ENCODE measurements around the gene B4GALT1. TPM values are rescaled to one million over a fixed set of nuclear protein-coding genes. Genes with fewer than 3 reads are reported as not detected.

The B4GALT1 gene
- total RNA-seq, 1 donor from 2014 or later: 7.5 TPM

DNA sequence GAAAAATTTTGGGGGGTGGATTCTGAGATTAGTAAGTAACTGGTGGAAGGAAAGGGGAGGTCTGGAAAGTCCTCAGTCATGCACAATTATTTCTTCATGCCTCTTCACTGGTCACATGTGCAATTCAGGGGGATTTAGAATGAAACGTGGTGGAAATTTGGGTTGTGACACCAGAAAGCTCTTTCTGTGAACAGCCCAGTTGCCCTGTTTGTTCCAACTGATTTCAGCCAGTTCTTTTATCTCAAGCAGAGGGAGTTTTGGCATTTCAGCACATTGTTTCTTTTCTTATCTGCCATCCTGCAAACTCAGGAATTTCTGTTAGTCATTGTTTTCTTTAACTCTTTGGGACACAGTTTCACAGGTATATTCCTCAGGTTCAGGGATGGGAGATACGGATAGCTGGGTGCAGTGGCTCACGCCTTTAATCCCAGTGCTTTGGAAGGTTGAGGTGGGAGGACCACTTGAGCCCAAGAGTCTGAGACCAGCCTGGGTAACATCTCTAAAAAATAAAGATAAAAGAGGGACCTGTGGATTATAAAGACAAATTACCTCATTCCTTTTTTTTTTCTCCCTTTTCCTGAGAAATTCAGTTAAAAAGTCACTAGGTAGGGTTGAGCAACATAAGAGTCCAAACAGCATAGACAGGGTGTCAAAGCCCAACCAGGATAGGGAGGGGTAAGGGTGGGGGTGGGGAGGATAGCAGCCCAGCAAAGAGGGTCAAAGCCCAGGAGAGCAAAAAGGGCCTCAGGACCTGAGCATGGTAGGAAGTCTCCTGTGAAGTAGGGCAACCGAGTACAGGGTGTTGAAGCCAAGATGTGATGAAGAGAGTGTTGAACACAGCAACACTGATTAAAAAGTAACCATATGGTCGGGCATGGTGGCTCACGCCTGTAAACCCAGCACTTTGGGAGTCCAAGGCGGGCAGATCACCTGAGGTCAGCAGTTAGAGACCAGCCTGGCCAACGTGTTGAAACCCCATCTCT, 5.4 kb upstream of the B4GALT1 start:
- Histone ChIP-seq H3K4me2 (no peak overlapping the region), H3K27ac (no peak overlapping the region), H3K9me3 (ENCODE audit: low read depth) (no peaks in the 10 kb centered on the region), H4K20me1 (ENCODE audit: low read depth) (no peaks in the 10 kb centered on the region), H3K4me1 (no peaks in the 10 kb centered on the region), H3F3A (ENCODE audit: low read depth) (peaks cover 4% of the 10 kb centered on the region), H2AFZ (replicated peaks) (no peak overlapping the region), H3K79me2 (ENCODE audit: low read depth) (no peaks in the 10 kb centered on the region), H3K4me3 (no peak overlapping the region), H3K27me3 (peaks cover 20% of the 10 kb centered on the region), H3K36me3 (no peaks in the 10 kb centered on the region), H3K9ac (no peak overlapping the region)
- H3K27me3 Mint-ChIP-seq (ENCODE audit: insufficient read depth, low read depth): peaks cover 12% of the 10 kb centered on the region
- no peaks in the 10 kb centered on the region for H3K9me3 Mint-ChIP-seq
- H3K36me3 Mint-ChIP-seq: no peaks in the 10 kb centered on the region
- no peak overlapping the region for H3K4me3 Mint-ChIP-seq
- no peak overlapping the region for H3K27ac Mint-ChIP-seq
- peaks cover 13% of the 10 kb centered on the region for H3K4me1 Mint-ChIP-seq
- TF ChIP-seq EZH2 (IDR thresholded peaks at IDR 0.05) (no peak), EZH2phosphoT487 (IDR thresholded peaks at IDR 0.05) (no peak)
- TF ChIP-seq, protein P1, sequence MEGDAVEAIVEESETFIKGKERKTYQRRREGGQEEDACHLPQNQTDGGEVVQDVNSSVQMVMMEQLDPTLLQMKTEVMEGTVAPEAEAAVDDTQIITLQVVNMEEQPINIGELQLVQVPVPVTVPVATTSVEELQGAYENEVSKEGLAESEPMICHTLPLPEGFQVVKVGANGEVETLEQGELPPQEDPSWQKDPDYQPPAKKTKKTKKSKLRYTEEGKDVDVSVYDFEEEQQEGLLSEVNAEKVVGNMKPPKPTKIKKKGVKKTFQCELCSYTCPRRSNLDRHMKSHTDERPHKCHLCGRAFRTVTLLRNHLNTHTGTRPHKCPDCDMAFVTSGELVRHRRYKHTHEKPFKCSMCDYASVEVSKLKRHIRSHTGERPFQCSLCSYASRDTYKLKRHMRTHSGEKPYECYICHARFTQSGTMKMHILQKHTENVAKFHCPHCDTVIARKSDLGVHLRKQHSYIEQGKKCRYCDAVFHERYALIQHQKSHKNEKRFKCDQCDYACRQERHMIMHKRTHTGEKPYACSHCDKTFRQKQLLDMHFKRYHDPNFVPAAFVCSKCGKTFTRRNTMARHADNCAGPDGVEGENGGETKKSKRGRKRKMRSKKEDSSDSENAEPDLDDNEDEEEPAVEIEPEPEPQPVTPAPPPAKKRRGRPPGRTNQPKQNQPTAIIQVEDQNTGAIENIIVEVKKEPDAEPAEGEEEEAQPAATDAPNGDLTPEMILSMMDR (IDR thresholded peaks at IDR 0.05): no peak
- no peak for DNase-seq (ENCODE audit: low spot score)

DNA sequence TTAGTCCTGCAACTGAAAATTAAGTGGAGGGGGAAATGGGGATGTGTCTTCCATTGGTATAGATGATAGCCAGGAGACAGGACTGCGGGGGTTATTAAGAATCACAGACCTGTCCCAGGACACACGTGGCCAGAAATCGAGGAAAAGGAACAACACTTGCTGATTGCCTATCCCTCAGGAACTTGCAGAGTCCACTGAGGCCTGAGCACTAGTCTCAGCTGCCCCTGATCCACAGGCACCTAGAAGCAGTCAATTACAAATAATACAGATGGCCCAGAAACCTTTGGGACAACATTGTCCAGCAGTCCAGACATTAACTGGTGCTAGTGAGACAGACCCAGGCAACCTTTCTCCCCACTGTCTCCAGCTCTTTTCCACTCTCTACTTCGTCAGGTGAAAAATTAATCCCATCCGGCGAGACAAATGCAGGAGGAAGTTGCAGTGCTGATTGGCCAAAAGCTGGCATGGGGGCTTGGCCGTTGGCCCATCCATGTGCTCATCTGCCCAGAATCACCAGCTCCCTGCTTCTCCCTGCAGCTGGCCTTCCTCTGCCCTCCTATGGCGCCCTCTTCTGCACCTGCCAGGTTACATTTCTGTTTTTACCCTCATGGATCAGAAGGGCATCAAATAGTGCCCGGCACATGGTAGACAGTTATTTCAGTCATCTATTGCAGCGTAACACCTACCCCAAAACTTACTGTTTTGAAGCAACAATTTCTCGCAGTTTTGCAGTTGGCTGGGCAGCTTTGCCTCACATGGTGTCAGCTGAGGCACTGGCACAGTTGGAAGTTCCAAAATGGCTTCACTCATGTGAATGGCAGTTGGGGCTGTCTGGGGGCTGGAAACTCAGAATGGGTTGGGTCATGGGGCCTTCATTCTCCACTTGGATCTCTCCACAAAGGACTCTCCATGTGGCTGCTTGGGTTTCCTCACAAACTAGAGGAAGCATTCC, 3.6 kb upstream of the B4GALT1 start:
- no peaks in the 10 kb centered on the region for H3K9me3 Mint-ChIP-seq
- Histone ChIP-seq H3F3A (ENCODE audit: low read depth) (peaks cover 14% of the 10 kb centered on the region), H3K9me3 (ENCODE audit: low read depth) (no peaks in the 10 kb centered on the region), H3K27me3 (peaks cover 30% of the 10 kb centered on the region), H3K4me3 (no peak overlapping the region), H3K79me2 (ENCODE audit: low read depth) (no peaks in the 10 kb centered on the region), H4K20me1 (ENCODE audit: low read depth) (peaks cover 2% of the 10 kb centered on the region), H3K36me3 (no peaks in the 10 kb centered on the region), H3K4me1 (peaks cover 4% of the 10 kb centered on the region), H3K4me2 (no peak overlapping the region), H3K9ac (no peak overlapping the region), H2AFZ (replicated peaks) (no peak overlapping the region), H3K27ac (no peak overlapping the region)
- H3K4me3 Mint-ChIP-seq: no peak overlapping the region
- no peaks in the 10 kb centered on the region for H3K36me3 Mint-ChIP-seq
- peaks cover 18% of the 10 kb centered on the region for H3K4me1 Mint-ChIP-seq
- H3K27ac Mint-ChIP-seq: peak overlapping the region; percentile 4
- peak; percentile 44 for DNase-seq (ENCODE audit: low spot score)
- peaks cover 12% of the 10 kb centered on the region for H3K27me3 Mint-ChIP-seq (ENCODE audit: insufficient read depth, low read depth)
- TF ChIP-seq, protein P1 (IDR thresholded peaks at IDR 0.05): peak; percentile 42
- no peak for TF ChIP-seq EZH2 (IDR thresholded peaks at IDR 0.05)

DNA sequence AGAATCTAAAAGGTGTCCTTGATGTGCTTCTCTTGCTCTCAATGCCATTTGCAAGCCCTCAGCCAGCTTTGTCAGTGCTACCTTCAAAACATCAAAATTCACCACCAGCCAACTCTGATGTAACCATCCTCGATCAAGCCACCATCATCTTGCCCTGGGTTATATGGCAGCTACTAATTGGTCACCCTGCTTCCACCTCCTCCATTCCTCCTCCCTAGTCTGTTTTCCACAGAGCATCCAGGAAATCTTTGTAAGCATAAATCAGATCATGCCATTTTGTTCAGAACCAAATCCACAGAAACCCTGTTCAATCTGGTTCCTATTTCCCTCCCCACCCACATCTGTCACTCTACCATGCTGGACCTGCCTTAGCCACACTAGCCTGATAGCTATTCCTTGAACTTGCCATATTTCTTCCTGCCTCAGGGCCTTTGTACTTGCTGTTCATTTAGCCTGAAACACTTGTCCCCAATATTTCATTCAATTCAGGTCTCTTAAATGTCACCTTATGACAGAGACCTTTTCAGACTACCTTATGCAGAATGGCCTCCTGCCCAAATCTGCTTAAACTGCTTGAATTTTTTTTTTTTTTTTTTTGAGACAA, 1.9 kb upstream of the B4GALT1 start:
- DNase-seq (ENCODE audit: low spot score): no peak
- Mint-ChIP-seq H3K27ac (no peak overlapping the region), H3K27me3 (ENCODE audit: insufficient read depth, low read depth) (peaks cover 12% of the 10 kb centered on the region), H3K4me3 (peak overlapping the region; percentile 48), H3K4me1 (peaks cover 31% of the 10 kb centered on the region), H3K36me3 (no peaks in the 10 kb centered on the region), H3K9me3 (no peaks in the 10 kb centered on the region)
- TF ChIP-seq EZH2 (IDR thresholded peaks at IDR 0.05) (no peak), EZH2phosphoT487 (IDR thresholded peaks at IDR 0.05) (no peak)
- TF ChIP-seq, protein P1 (IDR thresholded peaks at IDR 0.05): no peak
- H3K4me2 ChIP-seq: no peak overlapping the region
- H3K9me3 ChIP-seq (ENCODE audit: low read depth): no peaks in the 10 kb centered on the region
- peaks cover 9% of the 10 kb centered on the region for H3K4me1 ChIP-seq
- peaks cover 43% of the 10 kb centered on the region for H3K27me3 ChIP-seq
- no peak overlapping the region for H3K9ac ChIP-seq
- no peak overlapping the region for H2AFZ ChIP-seq (replicated peaks)
- H3K4me3 ChIP-seq: no peak overlapping the region
- H3K36me3 ChIP-seq: no peaks in the 10 kb centered on the region
- H3K27ac ChIP-seq: no peak overlapping the region
- peaks cover 7% of the 10 kb centered on the region for H4K20me1 ChIP-seq (ENCODE audit: low read depth)
- H3F3A ChIP-seq (ENCODE audit: low read depth): peaks cover 14% of the 10 kb centered on the region
- H3K79me2 ChIP-seq (ENCODE audit: low read depth): peaks cover 7% of the 10 kb centered on the region

All from neural progenitor cell (in vitro differentiated cells).